Measurements from ENCODE around the gene MRPS17. TPM values are rescaled to one million over a fixed set of nuclear protein-coding genes. Genes with fewer than 3 reads are reported as not detected.

MRPS17 gene
- total and polyA plus RNA-seq, 2 donors (not counting 3 experiments of a cell fraction or from before 2014, with no cell fraction given), result 11.8 to 19.5 TPM

- Histone ChIP-seq H4K20me1 (replicated peaks; ENCODE audit: control insufficient read depth, extremely low read depth, insufficient read depth, low read length) (no peaks in the 10 kb centered on the region), H3K9me3 (replicated peaks; ENCODE audit: control insufficient read depth, insufficient read depth, low read length) (no peaks in the 10 kb centered on the region), H3K27ac (ENCODE audit: insufficient read depth, low read depth, low read length) (no peak overlapping the region), H3K4me3 (replicated peaks in 1 of 3; ENCODE audit: insufficient read depth in 1 of 3, low read depth in 1 of 3, low read length in 3 of 3) (no peak overlapping the region), H3K4me1 (ENCODE audit: control insufficient read depth, extremely low read depth, insufficient read depth, low read length) (peaks cover 11% of the 10 kb centered on the region), H2AFZ (ENCODE audit: low read depth, low read length) (no peak overlapping the region), H3K36me3 (ENCODE audit: control insufficient read depth in 2 of 2, extremely low read depth in 1 of 2, insufficient read depth in 2 of 2, low read length in 2 of 2) (peaks cover 0 to 3% of the 10 kb centered on the region in 2 experiments), H3K27me3 (ENCODE audit: control insufficient read depth in 2 of 2, insufficient read depth in 2 of 2, low read length in 2 of 2) (no peaks in the 10 kb centered on the region), H3K9ac (replicated peaks; ENCODE audit: extremely low read depth, insufficient read depth, low read length) (no peak overlapping the region), H3K9me1 (replicated peaks; ENCODE audit: control insufficient read depth, extremely low read depth, insufficient read depth, low read length) (no peaks in the 10 kb centered on the region), H3K4me2 (ENCODE audit: insufficient read depth, low read length) (no peak overlapping the region), H3K79me2 (ENCODE audit: control insufficient read depth, insufficient read depth, low read length) (peaks cover 23% of the 10 kb centered on the region)
- no peak for DNase-seq (ENCODE audit: low read depth, low spot score)
- ChIA-PET POLR2A (no interaction called here), CTCF (no interaction called here)
- dilution Hi-C loops (cut with MboI; ENCODE audit: extremely low pct_ligation_motif_present, low sequenced_read_pairs) (no loop called here), intact Hi-C loops (cut with micrococcal nuclease) (no loop called here)
- FAIRE-seq, result peak; percentile 33
- TF ChIP-seq POLR2AphosphoS5 (IDR thresholded peaks at IDR 0.05; ENCODE audit: insufficient read depth, low read depth, low read length) (no peak), MYC (IDR thresholded peaks at IDR 0.05; ENCODE audit: low read depth, low read length) (no peak), FOS (IDR thresholded peaks at IDR 0.05; ENCODE audit: borderline replicate concordance, insufficient read depth, low read length) (no peak), JUN (IDR thresholded peaks at IDR 0.05; ENCODE audit: borderline replicate concordance, insufficient read depth, insufficient read length, low read depth) (no peak), GATA2 (IDR thresholded peaks at IDR 0.05; ENCODE audit: insufficient read depth, insufficient read length, low read depth, low read length) (no peak), POLR2A (IDR thresholded peaks at IDR 0.05; ENCODE audit: low read depth, low read length) (no peak), EZH2 (IDR thresholded peaks at IDR 0.05; ENCODE audit: borderline replicate concordance, low read depth, low read length, severe bottlenecking) (no peak)
- TF ChIP-seq, protein P1, sequence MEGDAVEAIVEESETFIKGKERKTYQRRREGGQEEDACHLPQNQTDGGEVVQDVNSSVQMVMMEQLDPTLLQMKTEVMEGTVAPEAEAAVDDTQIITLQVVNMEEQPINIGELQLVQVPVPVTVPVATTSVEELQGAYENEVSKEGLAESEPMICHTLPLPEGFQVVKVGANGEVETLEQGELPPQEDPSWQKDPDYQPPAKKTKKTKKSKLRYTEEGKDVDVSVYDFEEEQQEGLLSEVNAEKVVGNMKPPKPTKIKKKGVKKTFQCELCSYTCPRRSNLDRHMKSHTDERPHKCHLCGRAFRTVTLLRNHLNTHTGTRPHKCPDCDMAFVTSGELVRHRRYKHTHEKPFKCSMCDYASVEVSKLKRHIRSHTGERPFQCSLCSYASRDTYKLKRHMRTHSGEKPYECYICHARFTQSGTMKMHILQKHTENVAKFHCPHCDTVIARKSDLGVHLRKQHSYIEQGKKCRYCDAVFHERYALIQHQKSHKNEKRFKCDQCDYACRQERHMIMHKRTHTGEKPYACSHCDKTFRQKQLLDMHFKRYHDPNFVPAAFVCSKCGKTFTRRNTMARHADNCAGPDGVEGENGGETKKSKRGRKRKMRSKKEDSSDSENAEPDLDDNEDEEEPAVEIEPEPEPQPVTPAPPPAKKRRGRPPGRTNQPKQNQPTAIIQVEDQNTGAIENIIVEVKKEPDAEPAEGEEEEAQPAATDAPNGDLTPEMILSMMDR (IDR thresholded peaks at IDR 0.05; ENCODE audit: extremely low read depth in 1 of 2, insufficient read depth in 1 of 2, low read depth in 1 of 2, low read length in 2 of 2), result no peak
- TF ChIP-seq, protein P2, sequence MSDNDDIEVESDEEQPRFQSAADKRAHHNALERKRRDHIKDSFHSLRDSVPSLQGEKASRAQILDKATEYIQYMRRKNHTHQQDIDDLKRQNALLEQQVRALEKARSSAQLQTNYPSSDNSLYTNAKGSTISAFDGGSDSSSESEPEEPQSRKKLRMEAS (IDR thresholded peaks at IDR 0.05; ENCODE audit: insufficient read depth, insufficient read length), result no peak
- no TSS peak for BruUV-seq (replicated peaks)
These were observed 22.1 kb downstream of the MRPS17 start for GRCh38 chr7:55973747-55974250.
